KMS-11 (cell line): ENCODE data around the gene CPED1.
"Not testable (repeated sequence)": the region's sequence is repeated elsewhere in the genome, so short reads cannot be mapped to it uniquely, and the experiment has no call there.

Experiments
- H2AFZ ChIP-seq: fragments of 200-600 bp; sonication (generic); 2 replicates; pipeline ENCODE4 v1.6.1; 2016; ENCODE audit warnings: antibody characterized with exemption, mixed run types, low read depth
- H3K27ac ChIP-seq: fragments of 200-600 bp; sonication (generic); 2 replicates; pipeline ENCODE4 v1.6.1; 2016; ENCODE audit warnings: mild to moderate bottlenecking, mixed run types
- H3K27me3 ChIP-seq: fragments of 200-600 bp; sonication (generic); 2 replicates; pipeline ENCODE4 v1.6.1; 2017; ENCODE audit warnings: mild to moderate bottlenecking, low read depth, mixed run types, moderate library complexity; ENCODE audit not compliant: insufficient read depth
- H3K36me3 ChIP-seq: fragments of 200-600 bp; sonication (generic); 2 replicates; pipeline ENCODE4 v1.6.1; 2017; ENCODE audit warnings: mild to moderate bottlenecking, mixed run types; ENCODE audit not compliant: insufficient read depth
- H3K4me1 ChIP-seq: fragments of 200-600 bp; sonication (generic); 2 replicates; pipeline ENCODE4 v1.6.1; 2016; ENCODE audit warnings: mild to moderate bottlenecking, low read depth, mixed run types; ENCODE audit not compliant: poor library complexity, severe bottlenecking
- H3K4me2 ChIP-seq: fragments of 200-600 bp; sonication (generic); 2 replicates; pipeline ENCODE4 v1.7.0; 2016; ENCODE audit warnings: mild to moderate bottlenecking, mixed run types
- H3K4me3 ChIP-seq: fragments of 200-600 bp; sonication (generic); IDR thresholded peaks from 2 replicates; pipeline ENCODE4 v1.6.1; 2017; ENCODE audit warnings: low read depth, low read length, mixed read lengths; ENCODE audit not compliant: insufficient read depth
- H3K79me2 ChIP-seq: fragments of 200-600 bp; sonication (generic); 2 replicates; pipeline ENCODE4 v1.6.1; 2016; ENCODE audit warnings: low read depth, mixed run types; ENCODE audit not compliant: insufficient read depth
- H3K9ac ChIP-seq: fragments of 200-600 bp; sonication (generic); 2 replicates; pipeline ENCODE4 v1.6.1; 2016; ENCODE audit warnings: mild to moderate bottlenecking, mixed run types
- H4K20me1 ChIP-seq: fragments of 200-600 bp; sonication (generic); 2 replicates; pipeline ENCODE4 v1.6.1; 2016; ENCODE audit warnings: mild to moderate bottlenecking, mixed run types; ENCODE audit not compliant: insufficient read depth
- TF ChIP-seq, protein P1 (sequence below): fragments of 200-600 bp; sonication (generic); conservative IDR thresholded peaks from 2 replicates; pipeline ENCODE4 v1.6.1; 2017; ENCODE audit warnings: low read depth, mild to moderate bottlenecking, antibody characterized with exemption, low read length, moderate library complexity, mixed read lengths

CPED1 gene

DNA sequence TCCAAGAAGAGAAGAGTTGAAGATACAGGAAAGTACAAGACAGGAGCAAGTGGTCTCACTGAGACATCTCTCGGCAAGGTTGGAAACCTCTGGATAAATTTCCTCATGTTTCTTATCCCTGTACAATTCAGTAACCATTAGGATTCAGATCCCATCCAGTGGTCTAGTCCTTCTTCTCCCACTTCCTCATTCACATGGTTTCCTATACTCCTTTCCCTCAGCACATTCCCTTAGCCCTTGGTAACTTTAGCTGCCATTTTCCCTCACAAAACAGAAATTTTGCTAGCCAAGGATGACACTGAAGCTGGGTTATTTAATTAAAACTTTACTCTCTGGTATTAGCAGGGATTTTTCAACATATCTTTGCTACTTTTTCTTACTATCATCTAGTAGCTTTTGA lies 82.6 kb downstream of the CPED1 start:
- H3K79me2 ChIP-seq = no peaks in the 10 kb centered on the region
- peaks cover 5% of the 10 kb centered on the region for H3K4me1 ChIP-seq
- no peaks in the 10 kb centered on the region for H3K27me3 ChIP-seq
- TF ChIP-seq, protein P1, sequence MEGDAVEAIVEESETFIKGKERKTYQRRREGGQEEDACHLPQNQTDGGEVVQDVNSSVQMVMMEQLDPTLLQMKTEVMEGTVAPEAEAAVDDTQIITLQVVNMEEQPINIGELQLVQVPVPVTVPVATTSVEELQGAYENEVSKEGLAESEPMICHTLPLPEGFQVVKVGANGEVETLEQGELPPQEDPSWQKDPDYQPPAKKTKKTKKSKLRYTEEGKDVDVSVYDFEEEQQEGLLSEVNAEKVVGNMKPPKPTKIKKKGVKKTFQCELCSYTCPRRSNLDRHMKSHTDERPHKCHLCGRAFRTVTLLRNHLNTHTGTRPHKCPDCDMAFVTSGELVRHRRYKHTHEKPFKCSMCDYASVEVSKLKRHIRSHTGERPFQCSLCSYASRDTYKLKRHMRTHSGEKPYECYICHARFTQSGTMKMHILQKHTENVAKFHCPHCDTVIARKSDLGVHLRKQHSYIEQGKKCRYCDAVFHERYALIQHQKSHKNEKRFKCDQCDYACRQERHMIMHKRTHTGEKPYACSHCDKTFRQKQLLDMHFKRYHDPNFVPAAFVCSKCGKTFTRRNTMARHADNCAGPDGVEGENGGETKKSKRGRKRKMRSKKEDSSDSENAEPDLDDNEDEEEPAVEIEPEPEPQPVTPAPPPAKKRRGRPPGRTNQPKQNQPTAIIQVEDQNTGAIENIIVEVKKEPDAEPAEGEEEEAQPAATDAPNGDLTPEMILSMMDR = no peak
- no peak overlapping the region for H3K9ac ChIP-seq
- H2AFZ ChIP-seq = no peak overlapping the region
- no peak overlapping the region for H3K4me3 ChIP-seq
- H3K27ac ChIP-seq = no peak overlapping the region
- H3K36me3 ChIP-seq = no peaks in the 10 kb centered on the region
- H4K20me1 ChIP-seq = no peaks in the 10 kb centered on the region
- H3K4me2 ChIP-seq = no peak overlapping the region

GRCh38 chr7:121071662-121072061 lies 83.2 kb downstream of the CPED1 start:
- Histone ChIP-seq H2AFZ (no peak overlapping the region), H3K36me3 (no peaks in the 10 kb centered on the region), H3K4me2 (no peak overlapping the region), H3K27ac (no peak overlapping the region), H4K20me1 (no peaks in the 10 kb centered on the region), H3K27me3 (no peaks in the 10 kb centered on the region), H3K9ac (no peak overlapping the region), H3K79me2 (no peaks in the 10 kb centered on the region), H3K4me3 (no peak overlapping the region), H3K4me1 (peaks cover 5% of the 10 kb centered on the region)
- TF ChIP-seq, protein P1 = no peak

DNA sequence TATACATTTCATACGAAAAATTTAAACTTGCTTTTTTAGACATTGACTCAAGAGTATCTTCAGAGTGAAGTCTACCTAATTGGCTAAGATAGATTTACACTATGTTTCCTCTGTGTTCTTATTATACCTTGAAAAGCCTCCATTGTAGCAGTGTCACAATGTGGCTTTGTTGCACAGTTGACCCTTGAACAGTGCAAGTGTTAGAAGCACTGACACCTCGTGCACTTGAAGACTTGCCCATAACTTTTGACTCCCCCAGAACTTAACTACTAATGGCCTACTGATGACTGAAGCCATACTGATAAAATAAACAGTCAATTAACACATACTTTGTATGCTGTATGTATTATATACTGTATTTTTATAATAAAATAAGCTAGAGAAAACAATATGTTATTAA lies 84.3 kb downstream of the CPED1 start:
- no peak overlapping the region for H3K27ac ChIP-seq
- H2AFZ ChIP-seq = no peak overlapping the region
- H3K9ac ChIP-seq = no peak overlapping the region
- H3K4me3 ChIP-seq = no peak overlapping the region
- no peaks in the 10 kb centered on the region for H3K79me2 ChIP-seq
- no peaks in the 10 kb centered on the region for H4K20me1 ChIP-seq
- H3K4me1 ChIP-seq = peaks cover 5% of the 10 kb centered on the region
- no peaks in the 10 kb centered on the region for H3K27me3 ChIP-seq
- TF ChIP-seq, protein P1 = no peak
- no peaks in the 10 kb centered on the region for H3K36me3 ChIP-seq
- no peak overlapping the region for H3K4me2 ChIP-seq

GRCh38 chr7:121073463-121074099 lies 85.1 kb downstream of the CPED1 start:
- TF ChIP-seq, protein P1 = no peak
- H3K27me3 ChIP-seq = no peaks in the 10 kb centered on the region
- no peaks in the 10 kb centered on the region for H3K79me2 ChIP-seq
- peaks cover 5% of the 10 kb centered on the region for H3K4me1 ChIP-seq
- no peak overlapping the region for H3K4me2 ChIP-seq
- no peak overlapping the region for H3K4me3 ChIP-seq
- no peaks in the 10 kb centered on the region for H4K20me1 ChIP-seq
- no peak overlapping the region for H2AFZ ChIP-seq
- no peak overlapping the region for H3K9ac ChIP-seq
- H3K36me3 ChIP-seq = no peaks in the 10 kb centered on the region
- H3K27ac ChIP-seq = no peak overlapping the region

GRCh38 chr7:121075424-121075841 lies 86.9 kb downstream of the CPED1 start:
- not testable (repeated sequence) for H3K4me3 ChIP-seq, H2AFZ ChIP-seq, H3K9ac ChIP-seq, H3K27me3 ChIP-seq, H3K36me3 ChIP-seq, H3K27ac ChIP-seq, H3K79me2 ChIP-seq, H3K4me2 ChIP-seq, H3K4me1 ChIP-seq, H4K20me1 ChIP-seq
